Stomach smooth muscle (tissue), 2 donors: Measurements from ENCODE around the gene MLC1.

Experiments used
- H3K27ac ChIP-seq: one replicate; pipeline ENCODE4 v1.7.0; 2013; ENCODE audit warnings: mild to moderate bottlenecking, low read length, inconsistent platforms
- H3K27me3 ChIP-seq, 2 donors: one replicate each; pipeline ENCODE4 v1.7.0; 2013; ENCODE audit warnings: low read length in 2 of 2; ENCODE audit not compliant: insufficient read depth in 2 of 2, control insufficient read depth in 1 of 2
- H3K36me3 ChIP-seq, 2 donors: one replicate each; pipeline ENCODE4 v1.7.0; 2013; ENCODE audit warnings: low read length in 2 of 2; ENCODE audit not compliant: control insufficient read depth in 2 of 2, insufficient read depth in 2 of 2
- H3K4me1 ChIP-seq: one replicate; pipeline ENCODE4 v1.7.0; 2013; ENCODE audit warnings: low read length; ENCODE audit not compliant: control insufficient read depth, insufficient read depth
- H3K4me3 ChIP-seq, 2 donors: one replicate each; pipeline ENCODE4 v1.7.0; 2013; ENCODE audit warnings: low read length in 2 of 2
- H3K9ac ChIP-seq, 2 donors: one replicate each; pipeline ENCODE4 v1.7.0; 2013; ENCODE audit warnings: low read length in 2 of 2, mild to moderate bottlenecking in 1 of 2
- H3K9me3 ChIP-seq, 2 donors: one replicate each; pipeline ENCODE4 v1.7.0; 2013; ENCODE audit warnings: low read length in 2 of 2; ENCODE audit not compliant: control insufficient read depth in 2 of 2
- donor health status: healthy.
- donor health status: Pancreatic carcinoma.

MLC1 gene

DNA sequence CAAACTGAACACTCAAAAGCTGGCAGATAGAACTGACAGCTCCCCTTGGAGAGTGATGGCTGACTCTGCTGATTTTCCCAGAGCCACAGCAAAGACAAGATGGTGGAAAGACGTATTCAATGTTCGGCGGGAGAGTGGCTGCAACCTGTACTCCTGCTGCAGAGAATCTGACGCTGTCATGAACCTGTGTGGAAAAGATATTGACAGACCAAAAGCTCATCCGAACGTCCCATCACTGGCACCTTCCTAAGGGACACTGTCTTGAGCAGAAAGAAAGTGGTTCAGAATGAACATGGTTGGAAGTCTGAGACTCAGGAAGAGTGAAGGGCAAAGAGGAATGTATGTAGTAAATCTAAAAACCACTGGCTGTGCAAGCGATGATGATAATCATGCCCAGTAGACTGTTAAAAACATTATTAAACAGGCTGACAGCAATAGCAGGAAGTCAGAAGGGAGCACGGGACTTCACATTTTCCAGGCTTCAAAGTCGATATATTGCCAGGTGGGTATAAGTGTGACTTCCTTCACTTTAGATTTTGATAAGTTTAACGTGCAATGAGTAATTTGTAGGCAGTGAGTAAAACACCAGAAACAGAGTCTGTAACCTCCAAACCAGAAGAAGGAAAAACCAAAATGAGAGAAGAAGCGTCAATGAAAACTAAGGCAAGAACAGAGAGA is 66.5 kb downstream of the MLC1 start:
- H3K4me3 ChIP-seq: no peak overlapping the region
- H3K9me3 ChIP-seq: peaks cover 0 to 5% of the 10 kb centered on the region in 2 donors
- H3K27ac ChIP-seq: no peak overlapping the region
- H3K9ac ChIP-seq: no peak overlapping the region
- H3K36me3 ChIP-seq: no peaks in the 10 kb centered on the region
- peaks cover 33 to 38% of the 10 kb centered on the region in 2 donors for H3K27me3 ChIP-seq
- peaks cover 4% of the 10 kb centered on the region for H3K4me1 ChIP-seq

DNA sequence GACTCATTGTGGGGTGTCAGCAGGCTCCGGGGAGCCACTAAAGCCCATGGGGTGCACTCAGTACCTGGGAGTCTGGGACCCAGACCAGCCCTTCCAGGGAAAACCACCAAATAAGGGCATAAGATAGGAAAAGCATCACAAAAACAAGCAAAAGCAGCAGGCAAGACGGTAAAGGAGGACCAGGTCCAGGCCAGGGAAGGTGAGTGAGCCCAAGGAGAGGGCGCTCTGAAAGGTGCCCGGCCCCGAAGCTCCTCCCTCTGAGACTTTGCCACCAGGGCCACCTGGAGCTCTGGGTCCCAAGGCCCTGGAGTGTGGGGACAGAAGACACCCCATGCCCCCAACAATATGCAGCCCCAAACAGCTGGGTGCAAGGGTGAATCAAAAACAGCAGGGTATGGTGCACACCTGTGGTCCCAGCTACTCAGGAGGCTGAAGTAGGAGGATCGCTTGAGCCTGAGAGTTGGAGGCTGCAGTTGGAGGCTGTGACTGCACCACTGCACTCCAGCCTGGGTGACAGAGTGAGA is 67.5 kb downstream of the MLC1 start:
- peaks cover 0 to 5% of the 10 kb centered on the region in 2 donors for H3K9me3 ChIP-seq
- H3K9ac ChIP-seq: no peak overlapping the region
- H3K4me1 ChIP-seq: peaks cover 4% of the 10 kb centered on the region
- no peak overlapping the region for H3K4me3 ChIP-seq
- H3K36me3 ChIP-seq: no peaks in the 10 kb centered on the region
- H3K27me3 ChIP-seq: peaks cover 37 to 47% of the 10 kb centered on the region in 2 donors
- no peak overlapping the region for H3K27ac ChIP-seq

DNA sequence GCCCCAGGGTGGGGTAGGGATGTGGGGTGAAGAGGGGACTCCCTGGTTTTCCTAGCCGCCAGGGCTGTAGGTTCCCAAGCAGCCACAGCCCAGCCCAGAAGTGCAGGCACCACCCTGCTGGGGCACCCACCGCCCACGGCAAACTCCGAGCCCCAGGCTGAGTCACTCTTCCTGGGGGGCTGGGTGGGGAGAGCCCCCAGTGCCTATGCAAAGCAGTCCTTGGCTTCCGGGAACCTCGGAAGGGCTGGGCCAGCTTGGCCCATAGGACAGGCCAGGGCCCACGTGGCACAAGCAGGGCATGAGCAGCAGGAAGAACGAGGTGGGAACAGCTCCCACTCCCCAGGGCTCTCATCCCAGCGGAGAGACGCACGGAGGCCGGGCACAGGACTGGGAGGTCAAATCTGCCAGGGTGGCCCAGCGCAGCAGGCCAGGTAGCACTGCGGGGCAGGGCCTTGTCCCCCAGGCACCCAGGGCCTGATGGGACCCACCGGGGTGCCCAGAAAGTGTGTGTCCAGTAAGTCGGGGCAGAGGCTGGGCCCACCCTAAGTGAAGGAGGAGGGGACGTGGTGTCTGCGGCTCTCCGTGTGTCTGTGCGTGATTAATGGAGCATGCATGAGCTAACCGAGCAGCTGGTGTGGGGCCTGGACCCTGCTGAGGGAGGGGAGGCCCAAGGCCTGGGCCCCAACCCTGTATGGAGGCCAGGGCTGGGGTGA is 68.1 kb downstream of the MLC1 start:
- H3K4me1 ChIP-seq: peaks cover 4% of the 10 kb centered on the region
- no peaks in the 10 kb centered on the region for H3K36me3 ChIP-seq
- no peak overlapping the region for H3K27ac ChIP-seq
- H3K27me3 ChIP-seq: peaks cover 37 to 53% of the 10 kb centered on the region in 2 donors
- peaks cover 0 to 5% of the 10 kb centered on the region in 2 donors for H3K9me3 ChIP-seq
- H3K4me3 ChIP-seq: no peak overlapping the region
- H3K9ac ChIP-seq: no peak overlapping the region

DNA sequence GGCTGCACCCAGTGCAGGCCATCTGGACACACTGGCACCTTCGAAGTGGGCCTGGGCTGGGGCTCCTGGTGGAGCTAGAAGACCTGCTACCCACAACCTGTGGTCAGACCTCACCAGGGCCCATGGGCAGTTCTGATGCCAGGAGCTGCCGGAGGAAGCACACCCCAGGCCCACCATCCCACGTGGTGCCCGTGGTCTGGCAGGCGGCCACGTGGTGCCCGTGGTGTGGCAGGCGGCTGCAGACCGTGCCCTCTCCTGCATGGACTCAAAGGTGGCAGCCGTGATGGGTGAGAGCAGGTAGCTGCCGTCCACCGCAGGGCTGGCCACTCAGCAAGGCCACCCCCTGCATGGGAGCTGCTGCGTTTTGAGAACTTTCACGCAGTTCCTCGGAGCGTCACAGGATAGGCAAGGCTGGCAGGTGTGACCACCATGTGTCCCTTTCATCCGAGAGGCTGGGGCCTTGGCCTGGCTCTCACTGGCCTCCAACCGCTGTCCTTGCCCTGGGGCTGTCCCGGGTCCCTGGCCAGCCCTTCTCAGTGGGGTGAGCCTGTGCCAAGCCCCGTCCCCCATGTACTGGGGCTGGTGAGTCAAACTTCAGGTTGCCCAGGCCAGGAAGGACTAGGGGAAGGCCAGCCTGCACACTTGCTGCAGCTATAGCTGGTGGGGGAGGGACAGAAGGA is 68.8 kb downstream of the MLC1 start:
- H3K4me3 ChIP-seq: no peak overlapping the region
- no peak overlapping the region for H3K9ac ChIP-seq
- H3K27me3 ChIP-seq: peaks cover 42 to 60% of the 10 kb centered on the region in 2 donors
- H3K9me3 ChIP-seq: peaks cover 0 to 5% of the 10 kb centered on the region in 2 donors
- no peaks in the 10 kb centered on the region for H3K36me3 ChIP-seq
- no peak overlapping the region for H3K27ac ChIP-seq
- peaks cover 4% of the 10 kb centered on the region for H3K4me1 ChIP-seq

DNA sequence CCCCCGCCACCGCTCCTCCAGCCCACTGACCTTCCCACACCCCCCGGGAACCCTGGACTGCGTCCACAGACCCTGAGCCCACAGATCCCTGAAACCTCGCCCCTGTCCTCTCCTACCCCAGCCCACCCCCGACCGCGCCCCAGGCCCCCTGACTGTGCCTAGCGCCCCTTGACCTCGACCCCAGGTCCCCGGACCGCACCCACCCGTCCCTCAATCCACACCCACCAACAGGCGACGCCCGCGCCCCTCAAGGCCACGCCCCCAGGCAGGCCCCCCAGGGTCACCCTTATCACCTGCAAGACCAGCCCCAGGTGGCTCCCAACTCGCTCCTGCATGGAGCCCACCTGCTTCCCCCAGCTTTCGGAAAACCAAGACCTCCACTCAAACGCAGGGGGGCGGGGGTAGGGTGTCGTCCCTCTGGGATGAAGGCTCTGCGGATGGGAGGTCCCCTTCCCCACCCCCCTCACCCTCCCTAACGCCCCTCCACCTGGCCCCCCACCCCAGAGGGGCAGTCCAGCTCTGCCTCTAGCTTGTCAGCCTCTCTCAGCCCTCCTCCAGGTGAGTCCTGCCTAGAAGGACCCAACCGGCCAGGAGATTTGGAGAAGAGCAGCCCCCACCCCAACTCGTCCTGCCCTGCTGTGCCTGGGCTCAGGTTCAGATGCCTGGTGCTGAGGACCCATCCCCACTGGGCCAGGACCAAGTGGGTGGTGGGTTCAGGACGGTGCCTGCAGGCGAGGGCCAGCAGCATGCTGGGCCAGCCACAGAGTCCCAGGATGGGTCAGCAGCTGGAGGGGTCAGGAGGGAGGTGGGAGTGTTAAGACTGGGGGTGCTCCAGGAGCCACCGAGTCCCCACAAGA is 69.5 kb downstream of the MLC1 start:
- no peaks in the 10 kb centered on the region for H3K36me3 ChIP-seq
- peaks cover 45 to 68% of the 10 kb centered on the region in 2 donors for H3K27me3 ChIP-seq
- no peak overlapping the region for H3K27ac ChIP-seq

DNA sequence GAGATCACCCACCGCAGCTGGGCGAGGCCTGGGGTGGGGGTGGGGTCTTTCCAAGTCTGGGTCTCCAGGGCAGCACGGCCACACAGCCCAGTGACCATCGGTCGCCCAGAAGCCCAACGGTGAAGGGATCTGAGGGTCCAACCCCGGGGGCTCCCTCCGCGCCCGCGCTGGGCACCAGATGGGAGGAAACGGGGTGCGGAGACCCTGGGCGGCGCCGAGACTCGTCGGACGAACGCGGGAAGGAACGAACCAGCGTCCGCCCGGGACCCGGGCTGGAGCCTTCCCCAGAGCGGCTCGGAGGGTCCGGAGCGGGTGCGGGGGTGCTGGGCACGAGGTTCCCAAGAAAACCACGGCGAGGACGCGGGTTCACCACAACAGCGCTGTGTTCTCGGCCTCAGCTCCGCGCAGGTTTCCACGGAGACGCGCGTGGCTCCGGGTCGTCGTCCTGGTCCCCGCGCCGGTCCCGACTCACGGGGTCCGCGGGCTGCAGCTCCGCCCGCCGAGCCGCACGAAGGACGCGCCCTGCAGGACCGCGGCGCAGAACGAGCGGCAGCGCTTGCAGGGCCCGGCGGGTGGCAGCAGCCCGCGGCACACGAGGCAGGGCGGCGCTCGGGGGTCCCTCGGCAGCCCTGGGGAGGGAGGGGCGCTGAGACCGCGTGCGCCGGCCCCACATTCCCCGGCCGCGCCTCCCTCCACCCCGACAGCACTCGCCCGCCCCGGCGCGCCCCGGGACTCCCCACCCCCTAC is 70.4 kb downstream of the MLC1 start:
- Histone ChIP-seq H3K36me3 (no peaks in the 10 kb centered on the region), H3K4me1 (peaks cover 6% of the 10 kb centered on the region), H3K27me3 (peaks cover 47 to 75% of the 10 kb centered on the region in 2 donors), H3K9ac (no peak overlapping the region), H3K27ac (no peak overlapping the region), H3K9me3 (peaks cover 0 to 5% of the 10 kb centered on the region in 2 donors), H3K4me3 (no peak overlapping the region)

More for the DNA sequence above, 69.5 kb downstream of the MLC1 start:
- H3K9me3 ChIP-seq: peaks cover 0 to 5% of the 10 kb centered on the region in 2 donors
- H3K4me3 ChIP-seq: no peak overlapping the region
- no peak overlapping the region for H3K9ac ChIP-seq
- peaks cover 6% of the 10 kb centered on the region for H3K4me1 ChIP-seq

DNA sequence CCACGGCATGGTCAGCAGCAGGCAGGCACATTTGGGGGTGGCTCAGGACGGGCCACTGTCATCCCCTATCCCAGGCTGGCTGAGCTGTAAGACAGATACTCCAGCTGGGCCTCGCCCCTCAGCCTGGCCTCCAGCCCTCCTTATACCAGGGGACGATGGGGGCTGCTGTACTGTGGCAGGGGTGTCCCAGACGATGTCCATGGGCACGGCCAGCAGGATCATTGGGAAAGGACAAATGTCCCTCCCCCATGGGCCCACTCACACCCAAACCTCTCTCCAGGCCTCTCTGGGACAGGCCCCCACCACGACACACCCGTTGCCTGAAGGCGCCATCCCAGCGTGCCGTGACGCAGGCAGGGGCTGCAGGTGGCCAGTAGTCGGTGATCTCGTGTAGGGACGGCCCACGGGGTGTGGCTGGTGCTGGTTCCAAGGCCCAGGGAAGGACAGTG is 71.1 kb downstream of the MLC1 start:
- H3K27me3 ChIP-seq: peaks cover 44 to 77% of the 10 kb centered on the region in 2 donors

DNA sequence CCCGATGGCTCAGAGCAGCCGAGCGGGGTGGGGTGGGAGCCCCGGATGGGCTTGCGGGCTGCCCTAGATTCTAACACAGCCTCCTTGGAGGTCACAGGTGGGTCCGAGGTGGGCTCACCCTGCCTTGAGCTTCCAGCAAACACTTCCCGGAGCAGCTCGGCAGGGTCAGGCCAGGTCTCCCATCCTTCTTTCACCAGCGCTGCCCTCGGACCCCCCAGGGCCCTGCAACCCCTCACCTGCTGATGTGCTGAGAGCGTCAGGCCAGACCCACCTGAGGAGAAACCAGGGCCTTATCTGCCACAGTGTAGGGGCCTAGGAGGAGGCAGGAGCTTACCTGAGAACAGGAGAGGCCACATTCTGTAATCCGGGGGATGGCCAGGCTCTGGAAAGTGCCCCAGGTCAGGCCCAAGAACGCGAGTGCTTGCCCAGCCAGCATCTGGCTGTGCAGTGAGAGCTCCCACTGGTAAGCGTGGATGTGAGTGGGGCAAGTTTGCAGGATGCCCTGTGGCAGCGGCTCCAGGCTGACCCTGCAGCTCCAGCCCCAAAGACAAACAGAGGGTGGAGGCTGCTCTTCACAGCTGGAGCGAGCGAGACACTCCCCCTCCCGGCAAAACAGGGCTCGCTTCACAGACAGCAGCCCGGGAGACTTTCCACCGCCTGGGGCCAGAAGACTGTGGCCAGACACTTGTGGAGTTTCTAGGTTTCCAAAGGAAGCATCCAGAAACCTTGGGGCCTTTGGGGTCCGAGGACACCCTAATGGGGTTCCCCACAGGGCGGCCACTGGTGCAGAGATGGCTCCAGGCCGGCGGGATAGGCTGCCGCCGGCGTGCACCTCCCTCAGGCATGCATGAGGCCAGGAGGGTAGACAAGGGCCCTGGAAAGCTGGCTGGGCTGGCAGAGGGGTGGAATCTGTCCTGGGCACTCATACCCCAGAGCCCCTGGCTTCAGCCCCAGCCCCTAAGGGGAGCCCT is 72.7 kb downstream of the MLC1 start, which contains the start of gene IL17REL:
TSS of gene IL17REL (minus strand) at position 555 of the 971 bp plus-strand sequence. CDS start at position 436, 119 bp downstream.
- H3K27ac ChIP-seq: no peak within 1 kb of the TSS
- H3K9me3 ChIP-seq: no peaks in the 10 kb centered on the region
- H3K4me1 ChIP-seq: peaks cover 6% of the 10 kb centered on the region
- H3K9ac ChIP-seq: no peak within 1 kb of the TSS
- no peak within 1 kb of the TSS for H3K4me3 ChIP-seq
- no peaks in the 10 kb centered on the region for H3K36me3 ChIP-seq
- peaks cover 38 to 72% of the 10 kb centered on the region in 2 donors for H3K27me3 ChIP-seq

More for the DNA sequence above, 71.1 kb downstream of the MLC1 start:
- Histone ChIP-seq H3K27ac (no peak overlapping the region), H3K4me1 (peaks cover 6% of the 10 kb centered on the region), H3K9me3 (no peaks in the 10 kb centered on the region), H3K4me3 (no peak overlapping the region), H3K36me3 (no peaks in the 10 kb centered on the region), H3K9ac (no peak overlapping the region)
